Measurements from ENCODE around the gene MRPL4. TPM values are rescaled to one million over a fixed set of nuclear protein-coding genes. Genes with fewer than 3 reads are reported as not detected.

MRPL4 gene
- total RNA-seq, 1 experiment from 2014 or later = 112 TPM

DNA sequence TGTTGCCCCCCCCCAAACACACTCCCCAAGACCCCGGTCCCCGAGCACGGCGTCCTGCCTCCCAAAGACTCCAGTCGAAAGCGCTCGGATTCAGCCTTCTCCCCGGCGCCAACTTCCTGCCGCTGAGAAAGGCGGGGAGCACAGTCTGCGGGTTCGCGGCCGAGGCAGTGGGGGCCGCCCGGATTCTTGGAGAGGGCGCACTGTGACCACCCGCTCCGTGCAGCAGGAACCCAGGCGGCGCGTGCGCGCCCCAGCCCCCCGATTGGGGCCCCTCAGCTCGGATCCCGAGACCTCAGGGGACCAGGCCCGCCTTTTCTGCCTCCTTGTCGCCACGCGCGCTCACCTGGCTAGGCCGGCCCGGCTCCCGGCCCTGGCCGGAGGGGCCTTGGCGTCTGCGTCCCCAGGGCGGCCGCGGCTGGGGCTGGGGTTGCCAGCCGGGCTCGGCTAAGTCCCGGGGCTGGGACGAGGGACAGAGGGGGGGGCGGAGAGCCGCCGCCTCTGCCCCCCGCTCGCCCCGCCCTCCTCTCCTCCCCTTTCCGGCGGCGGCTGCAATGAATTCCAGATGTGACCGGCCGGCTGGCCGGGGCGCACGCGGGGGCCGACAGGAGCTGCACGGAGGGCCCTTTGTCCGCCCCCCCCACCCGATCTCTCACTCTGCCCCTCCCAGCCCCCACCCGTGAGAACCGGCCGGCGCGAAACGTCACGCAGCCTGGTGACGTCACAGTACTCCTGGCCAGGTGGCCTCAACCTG lies 21.0 kb upstream of the MRPL4 start, which contains the start of gene S1PR2 (continued):
- no peak for TF ChIP-seq CTCF (IDR thresholded peaks at IDR 0.05)
- TF ChIP-seq NR2C2 (CRISPR knock-in tag; IDR thresholded peaks at IDR 0.05) = no peak
- no peak for TF ChIP-seq GTF2I (CRISPR knock-in tag; conservative IDR thresholded peaks at IDR 0.05)
- no peak for TF ChIP-seq ELF4 (CRISPR knock-in tag; IDR thresholded peaks at IDR 0.05; ENCODE audit: low read depth)
- no peak for TF ChIP-seq ATF3 (CRISPR knock-in tag; conservative IDR thresholded peaks at IDR 0.05)
- TF ChIP-seq, protein P1, sequence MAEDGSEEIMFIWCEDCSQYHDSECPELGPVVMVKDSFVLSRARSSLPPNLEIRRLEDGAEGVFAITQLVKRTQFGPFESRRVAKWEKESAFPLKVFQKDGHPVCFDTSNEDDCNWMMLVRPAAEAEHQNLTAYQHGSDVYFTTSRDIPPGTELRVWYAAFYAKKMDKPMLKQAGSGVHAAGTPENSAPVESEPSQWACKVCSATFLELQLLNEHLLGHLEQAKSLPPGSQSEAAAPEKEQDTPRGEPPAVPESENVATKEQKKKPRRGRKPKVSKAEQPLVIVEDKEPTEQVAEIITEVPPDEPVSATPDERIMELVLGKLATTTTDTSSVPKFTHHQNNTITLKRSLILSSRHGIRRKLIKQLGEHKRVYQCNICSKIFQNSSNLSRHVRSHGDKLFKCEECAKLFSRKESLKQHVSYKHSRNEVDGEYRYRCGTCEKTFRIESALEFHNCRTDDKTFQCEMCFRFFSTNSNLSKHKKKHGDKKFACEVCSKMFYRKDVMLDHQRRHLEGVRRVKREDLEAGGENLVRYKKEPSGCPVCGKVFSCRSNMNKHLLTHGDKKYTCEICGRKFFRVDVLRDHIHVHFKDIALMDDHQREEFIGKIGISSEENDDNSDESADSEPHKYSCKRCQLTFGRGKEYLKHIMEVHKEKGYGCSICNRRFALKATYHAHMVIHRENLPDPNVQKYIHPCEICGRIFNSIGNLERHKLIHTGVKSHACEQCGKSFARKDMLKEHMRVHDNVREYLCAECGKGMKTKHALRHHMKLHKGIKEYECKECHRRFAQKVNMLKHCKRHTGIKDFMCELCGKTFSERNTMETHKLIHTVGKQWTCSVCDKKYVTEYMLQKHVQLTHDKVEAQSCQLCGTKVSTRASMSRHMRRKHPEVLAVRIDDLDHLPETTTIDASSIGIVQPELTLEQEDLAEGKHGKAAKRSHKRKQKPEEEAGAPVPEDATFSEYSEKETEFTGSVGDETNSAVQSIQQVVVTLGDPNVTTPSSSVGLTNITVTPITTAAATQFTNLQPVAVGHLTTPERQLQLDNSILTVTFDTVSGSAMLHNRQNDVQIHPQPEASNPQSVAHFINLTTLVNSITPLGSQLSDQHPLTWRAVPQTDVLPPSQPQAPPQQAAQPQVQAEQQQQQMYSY (CRISPR knock-in tag; IDR thresholded peaks at IDR 0.05) = no peak
- TF ChIP-seq ZNF416 (CRISPR knock-in tag; IDR thresholded peaks at IDR 0.05) = 0 out of 2 replicates have a peak, but pooled peaks have one; percentile 15
- TF ChIP-seq ZNF219 (CRISPR knock-in tag; IDR thresholded peaks at IDR 0.05; ENCODE audit: borderline replicate concordance) = no peak
- no peak for TF ChIP-seq ZNF121 (CRISPR knock-in tag; IDR thresholded peaks at IDR 0.05)
- no peak for TF ChIP-seq FOXK1 (CRISPR knock-in tag; IDR thresholded peaks at IDR 0.05)
- no peak for TF ChIP-seq KAT7 (CRISPR knock-in tag; IDR thresholded peaks at IDR 0.05; ENCODE audit: borderline replicate concordance)
- TF ChIP-seq E2F5 (CRISPR knock-in tag; IDR thresholded peaks at IDR 0.05) = 0 out of 2 replicates have a peak, but pooled peaks have one; percentile 23
- TF ChIP-seq MLX (CRISPR knock-in tag; IDR thresholded peaks at IDR 0.05) = no peak

DNA sequence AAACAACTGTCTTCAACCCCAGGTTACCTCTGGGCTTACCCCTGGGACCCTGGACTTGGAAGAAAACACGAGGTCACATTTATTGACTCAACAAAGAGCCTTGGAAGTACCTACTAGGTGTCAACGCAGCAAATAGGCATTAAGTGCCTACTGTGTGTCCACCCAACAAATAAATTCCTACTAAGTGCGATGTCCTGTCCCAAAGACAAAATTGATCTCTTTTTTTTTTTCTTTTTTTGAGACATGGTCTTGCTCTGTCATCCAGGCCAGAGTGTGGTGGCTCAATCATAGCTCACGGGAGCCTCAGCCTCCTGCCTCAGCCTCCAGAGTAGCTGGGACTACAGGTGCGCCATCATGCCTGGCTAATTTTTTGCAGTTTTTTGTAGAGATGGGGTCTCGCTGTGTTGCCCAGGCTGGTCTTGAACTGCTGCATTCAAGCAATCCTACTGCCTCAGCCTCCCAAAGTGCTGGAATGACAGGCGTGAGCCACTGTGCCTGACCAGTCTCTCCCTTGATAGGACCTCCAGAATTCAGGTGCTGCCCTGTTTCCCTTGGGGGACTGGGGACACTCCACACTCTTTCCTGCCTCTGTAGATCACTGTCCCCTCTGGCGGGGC lies 20.3 kb upstream of the MRPL4 start:
- ATAC-seq (no peak; the same call in 1 of the 2 replicates), DNase-seq (ENCODE audit: low spot score) (no peak)
- H3K27me3 Mint-ChIP-seq (ENCODE audit: low read depth) = no peaks in the 10 kb centered on the region; the same call in 1 of the 2 replicates
- H3K27ac Mint-ChIP-seq = peak overlapping the region; percentile 92
- peaks cover 11% of the 10 kb centered on the region for H3K4me1 Mint-ChIP-seq
- peak overlapping the region; percentile 64 for H3K4me3 Mint-ChIP-seq
- H3K36me3 Mint-ChIP-seq = no peaks in the 10 kb centered on the region
- ChIA-PET CTCF (interaction anchor here (0.6 to 2.2 kb wide), 4 partner anchors 12 to 40 kb away, joined by 4 to 15 read pairs (median 8); no protein-coding TSS in a partner anchor), POLR2A (interaction anchor here (0.6 to 0.7 kb wide), 2 partner anchors 12 to 32 kb away, joined by 3 to 5 read pairs; no protein-coding TSS in a partner anchor)
- TF ChIP-seq ATF3 (CRISPR knock-in tag; conservative IDR thresholded peaks at IDR 0.05) (no peak), ZNF121 (CRISPR knock-in tag; IDR thresholded peaks at IDR 0.05) (peak; percentile 83), PRRX2 (CRISPR knock-in tag; IDR thresholded peaks at IDR 0.05) (no peak), OVOL2 (CRISPR knock-in tag; IDR thresholded peaks at IDR 0.05; ENCODE audit: borderline replicate concordance) (no peak)
- H3K9me3 Mint-ChIP-seq = no peaks in the 10 kb centered on the region

Measured in WTC11 (cell line).